HEK293 (cell line): ENCODE measurements around the gene ZNF507.

ENCODE experiments used
- CTCF ChIA-PET: fragments of 350-600 bp; formaldehyde crosslinking; extraction: SDS; loops from one replicate; lab custom pipeline; 2021; ENCODE audit warnings: antibody characterized with exemption; lab: Yijun Ruan, JAX
- POLR2A ChIA-PET: fragments of 300-600 bp; formaldehyde crosslinking; extraction: SDS; loops from one replicate; lab custom pipeline; 2020; ENCODE audit warnings: antibody characterized with exemption, inconsistent platforms; lab: Yijun Ruan, JAX
- H3K27ac ChIP-seq: fragments of 200-500 bp; sonication (Bioruptor generic); 2 replicates; pipeline ENCODE4 v1.5.1; 2014; ENCODE audit warnings: low read depth, low read length, control low read depth, inconsistent platforms; ENCODE audit errors: extremely low read depth
- H3K36me3 ChIP-seq, 2 experiments: fragments of 200-500 bp in 1 of 2; sonication (Bioruptor generic) in 1 of 2; 1 replicate in 1 of 2; 2 replicates in 1 of 2; pipeline ENCODE4 v1.5.1; 2014 to 2017; ENCODE audit warnings: inconsistent platforms in 2 of 2, low read length in 2 of 2; ENCODE audit not compliant: control insufficient read depth in 2 of 2, insufficient read depth in 1 of 2
- H3K4me1 ChIP-seq: fragments of 200-500 bp; sonication (Bioruptor generic); 2 replicates; pipeline ENCODE4 v1.5.1; 2014; ENCODE audit warnings: mild to moderate bottlenecking, low read length, inconsistent platforms; ENCODE audit not compliant: control insufficient read depth, insufficient read depth
- H3K4me3 ChIP-seq: 2 replicates; pipeline ENCODE4 v1.5.1; 2011; ENCODE audit warnings: low read depth, mild to moderate bottlenecking, control low read depth, low read length, moderate library complexity
- H3K9me3 ChIP-seq: fragments of 200-500 bp; sonication (Bioruptor generic); 2 replicates; pipeline ENCODE4 v1.5.1; 2014; ENCODE audit warnings: low read depth, low read length, inconsistent platforms; ENCODE audit not compliant: control insufficient read depth, insufficient read depth
- BCL11A ChIP-seq: fragments of 450-650 bp; formaldehyde crosslinking; IDR thresholded peaks from 2 replicates; pipeline ENCODE4 v1.5.1; 2016; ENCODE audit warnings: low read depth, missing biosample characterization, missing genetic modification characterization
- KLF1 ChIP-seq: fragments of 450-650 bp; formaldehyde crosslinking; IDR thresholded peaks from 2 replicates; pipeline ENCODE4 v1.5.1; 2016; ENCODE audit warnings: missing biosample characterization, missing genetic modification characterization
- MZF1 ChIP-seq: fragments of 450-650 bp; formaldehyde crosslinking; IDR thresholded peaks from 2 replicates; pipeline ENCODE4 v1.5.1; 2017; ENCODE audit warnings: missing biosample characterization, missing genetic modification characterization, borderline replicate concordance
- OSR2 ChIP-seq: fragments of 450-650 bp; formaldehyde crosslinking; IDR thresholded peaks from 2 replicates; pipeline ENCODE4 v1.5.1; 2016; ENCODE audit warnings: missing biosample characterization, missing genetic modification characterization
- ZBTB17 ChIP-seq: fragments of 450-650 bp; formaldehyde crosslinking; IDR thresholded peaks from 2 replicates; pipeline ENCODE4 v1.5.1; 2016; ENCODE audit warnings: missing biosample characterization, missing genetic modification characterization
- ZBTB7A ChIP-seq: fragments of 450-650 bp; formaldehyde crosslinking; IDR thresholded peaks from 2 replicates; pipeline ENCODE4 v1.5.1; 2016; ENCODE audit warnings: low read depth, missing biosample characterization, missing genetic modification characterization
- ZFP3 ChIP-seq: fragments of 450-650 bp; formaldehyde crosslinking; IDR thresholded peaks from 2 replicates; pipeline ENCODE4 v1.5.1; 2016; ENCODE audit warnings: low read depth, missing biosample characterization, missing genetic modification characterization
- ZNF133 ChIP-seq: fragments of 450-650 bp; formaldehyde crosslinking; IDR thresholded peaks from 2 replicates; pipeline ENCODE4 v1.5.1; 2016; ENCODE audit warnings: missing biosample characterization, missing genetic modification characterization
- ZNF221 ChIP-seq: fragments of 450-650 bp; formaldehyde crosslinking; IDR thresholded peaks from 2 replicates; pipeline ENCODE4 v1.5.1; 2017; ENCODE audit warnings: missing biosample characterization, missing genetic modification characterization, borderline replicate concordance
- ZNF23 ChIP-seq: fragments of 450-650 bp; formaldehyde crosslinking; IDR thresholded peaks from 2 replicates; pipeline ENCODE4 v1.5.1; 2016; ENCODE audit warnings: missing biosample characterization, missing genetic modification characterization, borderline replicate concordance
- ZNF266 ChIP-seq: fragments of 450-650 bp; formaldehyde crosslinking; IDR thresholded peaks from 2 replicates; pipeline ENCODE4 v1.5.1; 2016; ENCODE audit warnings: missing biosample characterization, missing genetic modification characterization, low read depth
- ZNF366 ChIP-seq: fragments of 450-650 bp; formaldehyde crosslinking; conservative IDR thresholded peaks from 2 replicates; pipeline ENCODE4 v1.5.1; 2016; ENCODE audit warnings: missing biosample characterization, missing genetic modification characterization
- ZNF48 ChIP-seq: fragments of 450-650 bp; formaldehyde crosslinking; IDR thresholded peaks from 2 replicates; pipeline ENCODE4 v1.5.1; 2016; ENCODE audit warnings: missing biosample characterization, missing genetic modification characterization
- ZNF514 ChIP-seq: fragments of 450-650 bp; formaldehyde crosslinking; IDR thresholded peaks from 2 replicates; pipeline ENCODE4 v1.5.1; 2016; ENCODE audit warnings: missing biosample characterization, missing genetic modification characterization
- ZNF530 ChIP-seq: fragments of 450-650 bp; formaldehyde crosslinking; IDR thresholded peaks from 2 replicates; pipeline ENCODE4 v1.5.1; 2016; ENCODE audit warnings: low read depth, missing biosample characterization, missing genetic modification characterization
- ZNF548 ChIP-seq: fragments of 450-650 bp; formaldehyde crosslinking; IDR thresholded peaks from 2 replicates; pipeline ENCODE4 v1.5.1; 2016; ENCODE audit warnings: missing biosample characterization, missing genetic modification characterization
- ZNF558 ChIP-seq: fragments of 450-650 bp; formaldehyde crosslinking; IDR thresholded peaks from 2 replicates; pipeline ENCODE4 v1.5.1; 2016; ENCODE audit warnings: missing biosample characterization, missing genetic modification characterization
- ZNF623 ChIP-seq: fragments of 450-650 bp; formaldehyde crosslinking; IDR thresholded peaks from 2 replicates; pipeline ENCODE4 v1.5.1; 2016; ENCODE audit warnings: missing biosample characterization, missing genetic modification characterization
- ZNF654 ChIP-seq: fragments of 450-650 bp; formaldehyde crosslinking; IDR thresholded peaks from 2 replicates; pipeline ENCODE4 v1.5.1; 2016; ENCODE audit warnings: low read depth, missing biosample characterization, missing genetic modification characterization
- ZNF785 ChIP-seq: fragments of 450-650 bp; formaldehyde crosslinking; IDR thresholded peaks from 2 replicates; pipeline ENCODE4 v1.5.1; 2016; ENCODE audit warnings: missing biosample characterization, missing genetic modification characterization
- TF ChIP-seq, protein P1 (sequence below): fragments of 450-650 bp; formaldehyde crosslinking; IDR thresholded peaks from 2 replicates; pipeline ENCODE4 v1.5.1; 2017; ENCODE audit warnings: missing biosample characterization, missing genetic modification characterization
- TF ChIP-seq, protein P2 (sequence below): fragments of 450-650 bp; formaldehyde crosslinking; IDR thresholded peaks from 2 replicates; pipeline ENCODE4 v1.5.1; 2017; ENCODE audit warnings: missing biosample characterization, missing genetic modification characterization
- TF ChIP-seq, protein P3 (sequence below): fragments of 450-650 bp; formaldehyde crosslinking; IDR thresholded peaks from 2 replicates; pipeline ENCODE4 v1.5.1; 2016; ENCODE audit warnings: missing biosample characterization, missing genetic modification characterization
- TF ChIP-seq, protein P4 (sequence below): fragments of 450-650 bp; formaldehyde crosslinking; IDR thresholded peaks from 2 replicates; pipeline ENCODE4 v1.5.1; 2016; ENCODE audit warnings: missing biosample characterization, missing genetic modification characterization
- TF ChIP-seq, protein P5 (sequence below): fragments of 450-650 bp; formaldehyde crosslinking; conservative IDR thresholded peaks from 2 replicates; pipeline ENCODE4 v1.5.1; 2016; ENCODE audit warnings: low read depth, missing biosample characterization, missing genetic modification characterization

Gene ZNF507

DNA sequence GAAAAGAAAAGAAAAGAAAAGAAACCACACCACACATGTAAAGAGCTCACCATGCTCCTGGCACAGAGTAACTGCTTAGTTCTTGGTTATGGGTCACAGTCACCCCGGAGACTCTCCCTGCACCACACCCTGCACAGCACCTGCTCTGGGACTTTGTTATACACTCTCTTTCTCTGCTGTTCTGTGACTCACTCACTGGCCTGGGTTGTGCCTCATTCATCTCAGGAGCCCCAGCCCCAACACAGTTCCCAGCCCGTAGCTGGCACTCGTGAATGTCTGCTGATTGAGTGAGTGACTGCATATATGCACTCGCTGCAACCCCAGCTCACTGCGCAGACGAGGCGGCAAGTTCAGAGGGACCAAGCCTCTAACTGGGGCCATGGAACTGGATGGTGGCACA is 22.9 kb upstream of the ZNF507 start:
- no peaks in the 10 kb centered on the region for H3K9me3 ChIP-seq
- ChIA-PET CTCF (interaction anchor here (0.6 to 1.1 kb wide), 3 partner anchors 17 to 35 kb away, joined by 3 to 6 read pairs (median 4); no protein-coding TSS in a partner anchor), POLR2A (interaction anchor here (0.6 to 0.7 kb wide), 2 partner anchors 24 to 337 kb away, joined by 3 read pairs; no protein-coding TSS in a partner anchor)
- H3K4me3 ChIP-seq: no peak overlapping the region
- H3K36me3 ChIP-seq: no peaks in the 10 kb centered on the region; a peak in 1 of 3 replicates
- H3K4me1 ChIP-seq: peaks cover 5% of the 10 kb centered on the region; the same call in 1 of the 2 replicates
- H3K27ac ChIP-seq: no peak overlapping the region
- TF ChIP-seq KLF1 (tag by site-specific recombination) (peak; percentile 70), ZNF654 (tag by site-specific recombination) (no peak)

DNA sequence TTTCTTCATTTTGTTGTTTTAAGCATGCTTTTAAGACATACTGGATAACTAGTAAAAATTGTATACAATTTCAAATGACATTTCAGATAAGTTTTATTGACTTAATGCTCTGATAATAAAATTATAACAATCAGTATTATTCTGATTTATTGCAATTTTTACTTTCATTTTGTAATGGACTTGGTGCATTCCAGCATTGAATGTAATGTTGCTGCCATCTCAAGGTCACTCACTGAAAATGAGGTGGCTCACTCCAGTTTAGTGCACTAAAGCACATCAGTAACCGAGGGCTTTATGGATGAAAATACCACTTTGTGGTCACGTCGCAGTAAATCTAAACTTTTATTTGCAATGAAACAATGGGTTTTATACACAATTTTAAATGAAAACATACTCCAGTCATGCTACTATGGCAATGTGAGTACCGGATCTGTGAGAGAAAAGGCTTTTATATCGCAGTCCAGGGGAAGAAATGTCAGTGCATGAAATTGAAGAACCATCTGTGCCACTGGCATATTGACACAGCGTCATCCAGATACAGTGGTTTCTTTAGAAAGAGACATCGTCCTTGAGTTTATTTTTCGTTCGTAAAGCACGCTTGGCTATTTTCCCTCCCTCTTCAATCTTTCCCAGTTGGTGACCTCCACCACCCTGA is 20.7 kb upstream of the ZNF507 start:
- ChIA-PET CTCF (interaction anchor here (0.6 to 1.1 kb wide), 6 partner anchors 18 to 588 kb away, joined by 3 to 5 read pairs (median 3); no protein-coding TSS in a partner anchor), POLR2A (interaction anchor here (0.7 kb wide), 1 partner anchor 31 kb away, joined by 3 read pairs; no protein-coding TSS in a partner anchor)
- Histone ChIP-seq H3K36me3 (no peaks in the 10 kb centered on the region; a peak in 1 of 3 replicates), H3K4me1 (peaks cover 5% of the 10 kb centered on the region; the same call in 1 of the 2 replicates), H3K4me3 (no peak overlapping the region), H3K9me3 (no peaks in the 10 kb centered on the region), H3K27ac (no peak overlapping the region)
- no peak for TF ChIP-seq ZNF23 (tag by site-specific recombination)
- TF ChIP-seq ZFP3 (tag by site-specific recombination): no peak
- TF ChIP-seq OSR2 (tag by site-specific recombination): no peak
- no peak for TF ChIP-seq ZNF48
- TF ChIP-seq, protein P1, sequence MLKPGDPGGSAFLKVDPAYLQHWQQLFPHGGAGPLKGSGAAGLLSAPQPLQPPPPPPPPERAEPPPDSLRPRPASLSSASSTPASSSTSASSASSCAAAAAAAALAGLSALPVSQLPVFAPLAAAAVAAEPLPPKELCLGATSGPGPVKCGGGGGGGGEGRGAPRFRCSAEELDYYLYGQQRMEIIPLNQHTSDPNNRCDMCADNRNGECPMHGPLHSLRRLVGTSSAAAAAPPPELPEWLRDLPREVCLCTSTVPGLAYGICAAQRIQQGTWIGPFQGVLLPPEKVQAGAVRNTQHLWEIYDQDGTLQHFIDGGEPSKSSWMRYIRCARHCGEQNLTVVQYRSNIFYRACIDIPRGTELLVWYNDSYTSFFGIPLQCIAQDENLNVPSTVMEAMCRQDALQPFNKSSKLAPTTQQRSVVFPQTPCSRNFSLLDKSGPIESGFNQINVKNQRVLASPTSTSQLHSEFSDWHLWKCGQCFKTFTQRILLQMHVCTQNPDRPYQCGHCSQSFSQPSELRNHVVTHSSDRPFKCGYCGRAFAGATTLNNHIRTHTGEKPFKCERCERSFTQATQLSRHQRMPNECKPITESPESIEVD (tag by site-specific recombination): peak; percentile 78
- TF ChIP-seq ZNF530 (tag by site-specific recombination): no peak
- TF ChIP-seq BCL11A (tag by site-specific recombination): no peak
- TF ChIP-seq, protein P2, sequence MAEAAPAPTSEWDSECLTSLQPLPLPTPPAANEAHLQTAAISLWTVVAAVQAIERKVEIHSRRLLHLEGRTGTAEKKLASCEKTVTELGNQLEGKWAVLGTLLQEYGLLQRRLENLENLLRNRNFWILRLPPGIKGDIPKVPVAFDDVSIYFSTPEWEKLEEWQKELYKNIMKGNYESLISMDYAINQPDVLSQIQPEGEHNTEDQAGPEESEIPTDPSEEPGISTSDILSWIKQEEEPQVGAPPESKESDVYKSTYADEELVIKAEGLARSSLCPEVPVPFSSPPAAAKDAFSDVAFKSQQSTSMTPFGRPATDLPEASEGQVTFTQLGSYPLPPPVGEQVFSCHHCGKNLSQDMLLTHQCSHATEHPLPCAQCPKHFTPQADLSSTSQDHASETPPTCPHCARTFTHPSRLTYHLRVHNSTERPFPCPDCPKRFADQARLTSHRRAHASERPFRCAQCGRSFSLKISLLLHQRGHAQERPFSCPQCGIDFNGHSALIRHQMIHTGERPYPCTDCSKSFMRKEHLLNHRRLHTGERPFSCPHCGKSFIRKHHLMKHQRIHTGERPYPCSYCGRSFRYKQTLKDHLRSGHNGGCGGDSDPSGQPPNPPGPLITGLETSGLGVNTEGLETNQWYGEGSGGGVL: no peak
- no peak for TF ChIP-seq ZNF133 (tag by site-specific recombination)
- no peak for TF ChIP-seq ZNF266 (tag by site-specific recombination)
- TF ChIP-seq, protein P3, sequence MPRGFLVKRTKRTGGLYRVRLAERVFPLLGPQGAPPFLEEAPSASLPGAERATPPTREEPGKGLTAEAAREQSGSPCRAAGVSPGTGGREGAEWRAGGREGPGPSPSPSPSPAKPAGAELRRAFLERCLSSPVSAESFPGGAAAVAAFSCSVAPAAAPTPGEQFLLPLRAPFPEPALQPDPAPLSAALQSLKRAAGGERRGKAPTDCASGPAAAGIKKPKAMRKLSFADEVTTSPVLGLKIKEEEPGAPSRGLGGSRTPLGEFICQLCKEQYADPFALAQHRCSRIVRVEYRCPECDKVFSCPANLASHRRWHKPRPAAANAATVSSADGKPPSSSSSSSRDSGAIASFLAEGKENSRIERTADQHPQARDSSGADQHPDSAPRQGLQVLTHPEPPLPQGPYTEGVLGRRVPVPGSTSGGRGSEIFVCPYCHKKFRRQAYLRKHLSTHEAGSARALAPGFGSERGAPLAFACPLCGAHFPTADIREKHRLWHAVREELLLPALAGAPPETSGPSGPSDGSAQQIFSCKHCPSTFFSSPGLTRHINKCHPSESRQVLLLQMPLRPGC: no peak
- TF ChIP-seq ZNF366 (tag by site-specific recombination): no peak
- TF ChIP-seq ZNF623 (tag by site-specific recombination): no peak
- TF ChIP-seq ZBTB7A (tag by site-specific recombination): no peak
- TF ChIP-seq MZF1 (tag by site-specific recombination): peak; percentile 47; the same call in 1 of the 2 replicates
- no peak for TF ChIP-seq ZNF514 (tag by site-specific recombination)
- no peak for TF ChIP-seq ZNF221 (tag by site-specific recombination)
- peak; percentile 58 for TF ChIP-seq ZNF654 (tag by site-specific recombination)
- TF ChIP-seq ZNF558: no peak
- TF ChIP-seq, protein P4, sequence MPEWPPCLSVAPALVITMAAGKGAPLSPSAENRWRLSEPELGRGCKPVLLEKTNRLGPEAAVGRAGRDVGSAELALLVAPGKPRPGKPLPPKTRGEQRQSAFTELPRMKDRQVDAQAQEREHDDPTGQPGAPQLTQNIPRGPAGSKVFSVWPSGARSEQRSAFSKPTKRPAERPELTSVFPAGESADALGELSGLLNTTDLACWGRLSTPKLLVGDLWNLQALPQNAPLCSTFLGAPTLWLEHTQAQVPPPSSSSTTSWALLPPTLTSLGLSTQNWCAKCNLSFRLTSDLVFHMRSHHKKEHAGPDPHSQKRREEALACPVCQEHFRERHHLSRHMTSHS (tag by site-specific recombination): no peak
- no peak for TF ChIP-seq ZNF785 (tag by site-specific recombination)
- no peak for TF ChIP-seq ZNF548
- TF ChIP-seq ZBTB17 (tag by site-specific recombination): no peak
- TF ChIP-seq, protein P5, sequence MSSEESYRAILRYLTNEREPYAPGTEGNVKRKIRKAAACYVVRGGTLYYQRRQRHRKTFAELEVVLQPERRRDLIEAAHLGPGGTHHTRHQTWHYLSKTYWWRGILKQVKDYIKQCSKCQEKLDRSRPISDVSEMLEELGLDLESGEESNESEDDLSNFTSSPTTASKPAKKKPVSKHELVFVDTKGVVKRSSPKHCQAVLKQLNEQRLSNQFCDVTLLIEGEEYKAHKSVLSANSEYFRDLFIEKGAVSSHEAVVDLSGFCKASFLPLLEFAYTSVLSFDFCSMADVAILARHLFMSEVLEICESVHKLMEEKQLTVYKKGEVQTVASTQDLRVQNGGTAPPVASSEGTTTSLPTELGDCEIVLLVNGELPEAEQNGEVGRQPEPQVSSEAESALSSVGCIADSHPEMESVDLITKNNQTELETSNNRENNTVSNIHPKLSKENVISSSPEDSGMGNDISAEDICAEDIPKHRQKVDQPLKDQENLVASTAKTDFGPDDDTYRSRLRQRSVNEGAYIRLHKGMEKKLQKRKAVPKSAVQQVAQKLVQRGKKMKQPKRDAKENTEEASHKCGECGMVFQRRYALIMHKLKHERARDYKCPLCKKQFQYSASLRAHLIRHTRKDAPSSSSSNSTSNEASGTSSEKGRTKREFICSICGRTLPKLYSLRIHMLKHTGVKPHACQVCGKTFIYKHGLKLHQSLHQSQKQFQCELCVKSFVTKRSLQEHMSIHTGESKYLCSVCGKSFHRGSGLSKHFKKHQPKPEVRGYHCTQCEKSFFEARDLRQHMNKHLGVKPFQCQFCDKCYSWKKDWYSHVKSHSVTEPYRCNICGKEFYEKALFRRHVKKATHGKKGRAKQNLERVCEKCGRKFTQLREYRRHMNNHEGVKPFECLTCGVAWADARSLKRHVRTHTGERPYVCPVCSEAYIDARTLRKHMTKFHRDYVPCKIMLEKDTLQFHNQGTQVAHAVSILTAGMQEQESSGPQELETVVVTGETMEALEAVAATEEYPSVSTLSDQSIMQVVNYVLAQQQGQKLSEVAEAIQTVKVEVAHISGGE: no peak
